ELR (cell line): Measurements from ENCODE around the gene RNF144B.
"Not testable (repeated sequence)": the region's sequence is repeated elsewhere in the genome, so short reads cannot be mapped to it uniquely, and the experiment has no call there.

Experiments
- DNase-seq: peaks from one replicate; pipeline ENCODE4 v3.0.0-alpha.2; 2015; ENCODE audit warnings: low read depth

RNF144B gene

DNA sequence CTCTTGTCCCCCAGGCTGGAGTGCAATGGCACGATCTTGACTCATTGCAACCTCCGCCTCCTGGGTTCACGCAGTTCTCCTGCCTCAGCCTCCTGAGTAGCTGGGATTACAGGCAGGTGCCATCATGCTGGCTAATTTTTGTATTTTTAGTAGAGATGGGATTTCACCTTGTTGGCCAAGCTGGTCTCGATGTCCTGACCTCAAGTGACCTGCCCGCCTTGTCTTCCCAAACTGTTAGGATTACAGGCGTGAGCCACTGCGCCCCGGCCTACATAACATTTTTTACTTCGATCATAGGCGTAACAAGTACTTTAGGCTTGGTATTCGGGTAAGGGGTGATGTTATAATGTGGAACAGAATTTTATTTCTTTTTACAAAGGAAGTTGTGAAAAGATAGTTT, 22.5 kb downstream of the RNF144B start:
- not testable (repeated sequence) for DNase-seq

- no peak for DNase-seq
Observed at GRCh38 chr6:18410412-18410811, 23.3 kb downstream of the RNF144B start.

DNA sequence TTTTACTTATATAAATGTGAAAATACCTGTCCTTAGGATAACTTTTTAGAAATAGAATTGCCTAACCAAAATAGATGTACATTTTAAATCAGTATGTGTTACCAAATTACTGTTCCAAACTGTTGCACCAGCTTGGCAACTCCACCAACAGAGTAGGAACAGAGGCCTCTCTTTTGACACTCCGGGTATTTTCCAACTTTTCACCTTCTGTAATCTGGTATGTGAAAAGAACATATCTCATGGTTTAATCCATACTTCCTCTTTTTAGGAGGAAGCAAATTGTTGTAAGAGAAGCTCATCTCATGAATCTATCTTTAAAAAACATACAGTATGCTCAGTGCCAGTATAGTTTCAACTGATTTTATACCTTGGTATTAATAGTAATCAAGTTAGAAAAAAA, 24.9 kb downstream of the RNF144B start:
- no peak for DNase-seq

DNA sequence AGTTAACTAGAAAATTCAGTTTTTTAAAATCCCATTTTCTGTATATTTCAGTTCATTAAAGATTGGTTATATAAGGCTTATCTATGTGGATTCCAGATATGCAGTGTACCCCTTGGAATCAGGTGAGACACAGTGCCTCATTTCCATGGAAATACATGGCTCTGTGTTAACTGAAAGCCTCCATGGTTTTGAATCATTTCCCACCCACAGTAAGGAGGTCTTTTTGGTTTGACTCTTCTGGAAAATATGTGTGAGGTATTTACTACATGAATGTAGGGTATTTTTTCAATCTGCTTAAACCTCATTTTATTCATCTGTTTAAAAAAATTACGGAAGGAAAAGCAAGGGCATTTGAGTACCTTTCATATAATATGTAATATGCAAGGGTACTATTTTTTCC, 25.5 kb downstream of the RNF144B start:
- DNase-seq, result peak; percentile 82

DNA sequence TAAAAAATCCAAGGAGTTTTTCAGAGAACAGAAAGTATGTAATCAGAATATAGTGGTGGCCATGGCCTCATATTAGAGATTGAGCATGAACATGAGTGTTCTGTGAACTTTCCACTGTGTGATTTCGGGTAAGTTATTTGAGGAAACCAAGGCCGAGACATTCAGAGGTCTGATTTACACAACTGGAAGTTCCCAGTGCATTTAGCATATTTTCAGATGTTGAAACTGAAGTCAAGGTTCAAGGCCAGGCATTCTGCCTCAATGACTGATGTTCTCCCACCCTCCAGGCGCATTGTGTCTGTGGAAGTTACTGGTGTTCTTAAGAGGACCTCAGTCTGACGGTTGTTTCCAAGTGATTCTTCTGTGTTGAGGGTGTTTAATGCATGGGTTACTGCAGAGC, 26.2 kb downstream of the RNF144B start:
- no peak for DNase-seq

- no peak for DNase-seq
Observed at GRCh38 chr6:18414116-18414515, 27.0 kb downstream of the RNF144B start.

DNA sequence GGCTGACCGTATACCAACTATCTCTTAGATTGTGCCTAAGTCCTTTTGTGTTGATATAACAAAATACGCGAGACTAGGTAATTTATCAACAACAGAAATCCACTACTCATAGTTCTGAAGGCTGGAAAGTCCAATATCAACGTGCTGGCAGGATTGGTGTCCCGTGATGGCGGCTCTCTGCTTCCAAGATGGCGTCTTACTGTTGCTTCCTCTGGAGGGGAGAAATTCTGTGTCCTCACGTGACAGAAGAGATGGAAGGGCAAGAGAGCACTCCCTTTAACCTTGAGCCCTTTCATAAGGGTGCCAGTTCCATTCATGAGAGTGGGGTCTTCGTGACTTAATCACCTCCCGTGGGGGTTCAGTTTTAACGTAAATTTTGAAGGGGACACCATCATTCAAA, 28.1 kb downstream of the RNF144B start:
- no peak for DNase-seq

GRCh38 chr6:18415671-18416340, 28.7 kb downstream of the RNF144B start:
- DNase-seq, result no peak

GRCh38 chr6:18416341-18416679, 29.2 kb downstream of the RNF144B start:
- no peak for DNase-seq

DNA sequence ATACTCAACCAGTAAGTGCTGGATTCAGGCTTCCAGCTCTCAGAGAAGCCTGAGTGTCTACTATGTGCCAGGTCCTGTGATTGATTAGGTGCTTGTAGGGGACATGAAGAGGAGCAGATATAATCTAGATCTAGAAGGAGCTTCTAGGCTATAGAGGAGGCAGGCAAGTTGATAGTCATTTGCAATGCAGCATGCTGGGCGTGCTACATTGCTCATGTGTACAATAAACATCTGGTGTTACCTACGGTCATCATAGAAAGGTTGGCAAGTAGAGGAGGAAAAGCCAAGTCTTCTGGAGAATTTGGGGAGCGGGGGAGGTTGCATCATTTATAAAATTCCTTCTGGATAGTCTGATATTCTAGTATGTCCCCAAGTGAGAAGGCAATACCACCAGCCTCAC, 33.2 kb downstream of the RNF144B start:
- no peak for DNase-seq

GRCh38 chr6:18422136-18422535, 35.0 kb downstream of the RNF144B start:
- DNase-seq, result no peak

- no peak for DNase-seq
Observed at GRCh38 chr6:18423426-18423825, 36.3 kb downstream of the RNF144B start.

- DNase-seq, result no peak
Observed at GRCh38 chr6:18424201-18424600, 37.1 kb downstream of the RNF144B start.

DNA sequence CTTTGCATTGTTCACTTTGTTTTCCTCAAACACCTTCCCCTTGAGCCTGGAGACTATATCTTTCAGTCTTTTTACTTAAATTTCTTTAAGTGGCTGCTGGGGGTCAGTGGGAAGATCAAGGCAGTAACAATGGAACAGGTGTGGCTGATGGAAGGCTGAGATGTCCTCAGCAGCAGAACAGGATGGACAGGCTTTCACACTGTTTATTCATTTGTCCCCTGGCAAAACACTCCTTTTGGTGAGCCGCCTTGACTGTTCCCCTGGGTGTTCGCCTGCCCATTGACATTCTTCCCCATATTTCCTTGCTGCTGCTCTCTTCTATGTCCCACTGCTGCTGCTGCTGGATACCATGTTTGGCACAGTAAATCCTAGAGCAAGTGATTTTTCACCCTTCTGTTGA, 38.1 kb downstream of the RNF144B start:
- DNase-seq, result no peak

DNA sequence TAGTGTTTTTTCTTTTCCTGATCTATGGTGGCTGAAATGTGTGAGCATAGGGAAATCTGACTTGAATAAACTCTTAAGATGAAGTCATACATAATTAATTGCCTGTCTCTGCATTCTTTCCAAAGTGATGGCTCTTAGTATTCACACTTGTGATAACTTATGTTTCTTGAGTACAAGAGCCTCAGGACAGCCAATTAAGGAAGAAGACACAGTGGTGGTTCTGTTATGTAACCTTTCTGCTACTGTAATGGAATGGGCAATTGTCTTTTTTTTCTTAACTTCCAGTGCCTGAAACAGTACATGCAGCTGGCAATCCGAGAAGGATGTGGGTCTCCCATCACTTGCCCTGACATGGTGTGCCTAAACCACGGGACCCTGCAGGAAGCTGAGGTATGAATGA, 40.1 kb downstream of the RNF144B start:
- no peak for DNase-seq

DNA sequence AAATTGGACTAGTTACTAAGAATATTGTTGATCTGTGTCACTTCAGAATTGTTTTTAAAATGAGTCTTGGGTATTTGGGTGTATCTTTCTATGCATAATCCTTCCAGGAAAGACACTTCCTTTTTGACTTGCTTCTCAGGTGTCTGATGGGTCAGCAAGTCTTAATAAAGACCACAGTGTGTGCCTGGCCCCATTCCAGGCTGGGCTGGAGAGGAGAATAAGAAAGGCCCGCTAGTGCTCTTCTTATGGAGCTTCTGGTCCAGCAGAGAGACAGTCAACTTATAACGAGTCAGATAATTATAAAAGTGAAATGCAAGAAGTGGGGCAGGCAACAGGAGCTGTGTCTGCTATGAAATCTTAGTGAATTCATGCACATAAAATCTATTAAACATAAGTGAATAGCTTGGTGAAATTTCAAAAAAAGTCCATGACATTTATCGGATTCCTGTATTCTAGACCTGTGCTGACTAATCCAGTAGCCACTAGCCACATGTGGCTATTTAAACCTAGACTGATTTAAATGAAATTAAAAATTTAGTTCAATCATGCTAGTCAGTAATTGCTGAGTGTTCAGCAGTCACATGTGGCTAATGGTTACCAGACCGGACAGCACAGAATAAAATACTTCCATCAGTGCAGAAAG, 42.6 kb downstream of the RNF144B start:
- no peak for DNase-seq

- DNase-seq, result no peak
Observed at GRCh38 chr6:18431581-18431980, 44.4 kb downstream of the RNF144B start.

DNA sequence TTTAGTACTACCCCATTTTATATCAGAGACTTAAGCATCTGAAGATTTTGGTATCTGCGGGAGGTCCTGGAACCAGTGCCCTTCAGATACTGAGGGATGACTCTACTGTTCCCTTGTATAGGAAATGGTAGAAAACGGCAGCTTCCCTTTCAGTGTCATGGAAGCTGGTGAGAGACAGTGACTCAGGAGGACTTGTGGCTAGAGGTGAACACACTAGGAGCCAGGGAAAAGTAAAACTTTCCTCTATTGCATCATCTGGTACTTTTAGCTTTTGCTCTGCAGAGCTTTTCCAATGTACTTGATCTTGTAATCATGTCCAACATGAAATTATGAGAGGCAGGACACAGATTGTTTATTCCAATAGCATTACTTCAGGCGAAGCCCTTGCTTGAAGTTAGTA, 45.0 kb downstream of the RNF144B start:
- DNase-seq, result peak; percentile 73

GRCh38 chr6:18432619-18433018, 45.5 kb downstream of the RNF144B start:
- DNase-seq, result no peak

GRCh38 chr6:18433059-18433458, 45.9 kb downstream of the RNF144B start:
- no peak for DNase-seq

- no peak for DNase-seq
Observed at GRCh38 chr6:18436341-18436740, 49.2 kb downstream of the RNF144B start.

DNA sequence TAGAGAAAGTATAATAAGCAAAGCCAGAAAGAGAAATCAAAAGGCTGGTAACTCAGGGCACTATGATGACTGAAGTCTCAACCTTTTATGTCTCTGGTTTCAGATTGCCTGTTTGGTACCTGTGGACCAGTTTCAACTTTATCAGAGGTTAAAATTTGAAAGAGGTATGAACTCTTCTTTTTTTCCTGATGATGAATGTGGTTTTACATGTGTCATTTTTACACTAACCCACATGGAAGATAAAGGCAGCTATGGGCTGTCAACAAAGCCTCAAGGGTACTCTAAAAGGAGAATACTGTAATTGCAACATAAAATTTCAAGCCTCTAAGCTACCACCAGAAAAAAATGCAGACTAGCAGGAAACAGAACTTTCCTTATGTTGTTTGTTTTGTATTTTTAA, 52.4 kb downstream of the RNF144B start:
- no peak for DNase-seq

- no peak for DNase-seq
Observed at GRCh38 chr6:18441251-18441979, 54.3 kb downstream of the RNF144B start.

- DNase-seq, result no peak
Observed at GRCh38 chr6:18444111-18444510, 57.0 kb downstream of the RNF144B start.
